Progenitor cell of endocrine pancreas (in vitro differentiated cells): ENCODE measurements around the gene CD69. TPM values are rescaled to one million over a fixed set of nuclear protein-coding genes. Genes with fewer than 3 reads are reported as not detected.

Experiments used
- DNase-seq: peaks from one replicate; pipeline ENCODE4 v3.0.0; 2021; ENCODE audit warnings: low spot score; ENCODE audit not compliant: unreplicated experiment
- H3K27ac Mint-ChIP-seq: 2 replicates; pipeline ENCODE4 v1.8.0; 2021; ENCODE audit warnings: mild to moderate bottlenecking, moderate library complexity, mixed read lengths
- H3K27me3 Mint-ChIP-seq: 2 replicates; pipeline ENCODE4 v1.8.0; 2021; ENCODE audit warnings: mixed read lengths
- H3K36me3 Mint-ChIP-seq: 2 replicates; pipeline ENCODE4 v1.8.0; 2022; ENCODE audit warnings: mixed read lengths; ENCODE audit not compliant: insufficient read depth
- H3K4me1 Mint-ChIP-seq: 2 replicates; pipeline ENCODE4 v1.8.0; 2021; ENCODE audit warnings: low read depth, mixed read lengths
- H3K4me3 Mint-ChIP-seq: 2 replicates; pipeline ENCODE4 v1.8.0; 2021; ENCODE audit warnings: low read depth, mild to moderate bottlenecking, moderate library complexity, mixed read lengths
- H3K9me3 Mint-ChIP-seq: 2 replicates; pipeline ENCODE4 v1.8.0; 2021; ENCODE audit warnings: low read depth, mixed read lengths
- total RNA-seq: library from RNA; stranded (reverse); gene quantifications from 2 replicates; pipeline ENCODE4 v1.2.1, GENCODE V29; 2021
- TF ChIP-seq, protein P1 (sequence below): fragments of 200-600 bp; sonication (generic); IDR thresholded peaks from one replicate; pipeline ENCODE4 v1.5.0; 2021; ENCODE audit warnings: antibody characterized with exemption, mild to moderate bottlenecking; ENCODE audit not compliant: unreplicated experiment

The CD69 gene
- total RNA-seq, 1 donor from 2014 or later: not detected

DNA sequence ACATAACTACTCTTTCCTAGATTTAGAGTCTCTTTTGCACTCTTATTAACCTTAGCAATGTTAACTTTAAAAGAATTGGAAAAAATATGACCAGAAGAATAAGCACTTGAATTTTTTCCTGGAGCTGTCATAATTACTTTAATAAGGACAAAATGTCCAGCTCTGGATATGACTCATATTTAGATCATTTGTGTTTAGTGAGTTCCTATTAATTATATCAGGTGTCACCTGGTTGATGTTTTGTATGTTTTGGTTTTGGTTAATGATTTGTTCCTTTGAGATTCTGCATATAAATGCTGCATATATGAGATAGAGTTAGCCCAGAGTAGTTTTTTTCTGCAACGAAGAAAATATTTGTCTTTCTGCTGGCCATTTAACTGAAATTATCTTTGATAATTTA is 32.9 kb downstream of the CD69 start:
- Mint-ChIP-seq H3K27me3 (peaks cover 2% of the 10 kb centered on the region), H3K4me1 (no peaks in the 10 kb centered on the region), H3K9me3 (no peaks in the 10 kb centered on the region), H3K36me3 (no peaks in the 10 kb centered on the region), H3K4me3 (no peak overlapping the region), H3K27ac (no peak overlapping the region)
- TF ChIP-seq, protein P1, sequence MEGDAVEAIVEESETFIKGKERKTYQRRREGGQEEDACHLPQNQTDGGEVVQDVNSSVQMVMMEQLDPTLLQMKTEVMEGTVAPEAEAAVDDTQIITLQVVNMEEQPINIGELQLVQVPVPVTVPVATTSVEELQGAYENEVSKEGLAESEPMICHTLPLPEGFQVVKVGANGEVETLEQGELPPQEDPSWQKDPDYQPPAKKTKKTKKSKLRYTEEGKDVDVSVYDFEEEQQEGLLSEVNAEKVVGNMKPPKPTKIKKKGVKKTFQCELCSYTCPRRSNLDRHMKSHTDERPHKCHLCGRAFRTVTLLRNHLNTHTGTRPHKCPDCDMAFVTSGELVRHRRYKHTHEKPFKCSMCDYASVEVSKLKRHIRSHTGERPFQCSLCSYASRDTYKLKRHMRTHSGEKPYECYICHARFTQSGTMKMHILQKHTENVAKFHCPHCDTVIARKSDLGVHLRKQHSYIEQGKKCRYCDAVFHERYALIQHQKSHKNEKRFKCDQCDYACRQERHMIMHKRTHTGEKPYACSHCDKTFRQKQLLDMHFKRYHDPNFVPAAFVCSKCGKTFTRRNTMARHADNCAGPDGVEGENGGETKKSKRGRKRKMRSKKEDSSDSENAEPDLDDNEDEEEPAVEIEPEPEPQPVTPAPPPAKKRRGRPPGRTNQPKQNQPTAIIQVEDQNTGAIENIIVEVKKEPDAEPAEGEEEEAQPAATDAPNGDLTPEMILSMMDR: no peak
- no peak for DNase-seq

DNA sequence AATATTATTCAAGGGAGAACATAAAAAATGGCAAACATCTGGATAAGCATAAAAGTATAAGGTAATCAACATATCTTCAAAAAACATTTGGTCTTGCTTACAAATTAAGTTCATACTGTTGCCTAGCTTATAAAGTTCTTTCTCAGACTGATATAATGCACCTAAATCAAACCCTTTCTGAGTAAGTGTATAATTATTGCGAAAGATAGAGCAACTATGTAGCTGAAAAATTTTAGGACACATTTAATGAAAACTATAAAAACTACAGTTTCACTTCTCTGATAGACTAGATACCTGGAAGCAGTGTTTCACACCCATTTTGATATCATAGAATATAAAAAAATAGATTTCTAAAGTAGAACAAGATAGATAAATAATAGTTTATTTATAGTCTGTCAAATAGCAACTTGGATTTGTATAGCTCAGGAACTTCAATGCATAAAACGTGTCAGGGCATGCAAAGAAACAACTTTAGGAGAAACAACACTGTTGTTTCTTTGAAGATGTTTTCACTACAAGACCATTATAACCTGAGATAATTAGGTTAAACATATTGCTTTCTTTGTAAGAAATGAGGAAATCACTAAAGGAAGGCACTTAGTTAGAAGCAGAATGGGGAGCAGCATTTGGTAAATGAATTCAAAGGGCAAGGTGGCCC is 35.4 kb downstream of the CD69 start:
- DNase-seq: no peak
- Mint-ChIP-seq H3K27ac (no peak overlapping the region), H3K9me3 (no peaks in the 10 kb centered on the region), H3K4me3 (no peak overlapping the region), H3K36me3 (no peaks in the 10 kb centered on the region), H3K4me1 (peaks cover 11% of the 10 kb centered on the region), H3K27me3 (no peaks in the 10 kb centered on the region)
- TF ChIP-seq, protein P1: no peak

DNA sequence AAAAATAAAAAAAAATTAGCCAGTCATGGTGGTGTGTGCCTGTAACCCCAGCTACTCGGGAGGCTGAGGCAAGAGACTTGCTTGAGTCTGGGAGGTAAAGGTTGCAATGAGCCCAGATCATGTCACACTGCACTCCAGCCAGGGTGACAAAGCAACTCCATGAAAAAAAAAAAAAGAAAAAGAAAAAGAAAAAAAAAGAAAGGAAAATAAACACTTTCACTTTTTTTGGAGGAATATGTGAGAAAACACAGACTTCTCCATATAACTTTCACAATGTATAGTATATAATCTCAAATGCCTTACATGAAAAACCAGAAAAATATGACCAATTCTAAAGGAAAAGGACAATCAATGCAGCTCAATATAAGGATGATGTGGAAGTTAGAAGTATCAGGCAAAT is 36.7 kb downstream of the CD69 start:
- Mint-ChIP-seq H3K27me3 (no peaks in the 10 kb centered on the region), H3K9me3 (no peaks in the 10 kb centered on the region), H3K27ac (no peak overlapping the region), H3K4me1 (peaks cover 12% of the 10 kb centered on the region), H3K4me3 (no peak overlapping the region), H3K36me3 (no peaks in the 10 kb centered on the region)
- DNase-seq: no peak
- TF ChIP-seq, protein P1: no peak

DNA sequence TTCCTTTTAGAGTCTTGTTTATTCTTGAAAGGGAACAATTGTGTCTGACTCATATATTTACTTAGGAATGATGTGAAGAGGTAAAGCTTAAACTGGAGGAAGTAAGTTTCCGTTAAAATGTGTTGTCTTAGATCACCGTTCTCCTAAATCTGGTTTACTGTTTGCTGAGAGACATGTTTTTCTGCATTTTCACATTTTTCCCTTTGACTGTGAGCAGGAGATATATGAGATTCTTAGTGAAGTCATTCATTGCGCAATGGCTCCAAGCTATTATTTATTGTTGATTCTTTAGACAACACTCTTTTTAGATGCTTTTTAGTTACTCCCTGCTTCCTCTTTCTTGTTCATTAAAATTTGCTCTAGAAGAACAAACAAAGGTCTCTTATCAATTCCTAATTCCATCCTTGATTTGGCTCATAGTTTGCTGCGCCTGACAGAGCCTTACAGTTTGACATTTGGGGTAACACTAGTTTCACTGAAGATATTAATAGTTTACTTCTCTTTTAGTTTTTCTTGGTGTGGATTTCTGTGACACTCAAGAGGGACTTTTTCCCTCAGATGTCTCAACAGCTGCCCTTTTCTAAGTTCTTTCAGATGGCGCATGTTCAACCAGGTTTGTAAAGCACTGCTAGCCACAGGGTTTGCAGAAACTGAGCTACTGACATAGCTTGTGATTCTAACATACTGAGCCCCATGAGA is 39.2 kb downstream of the CD69 start:
- H3K4me1 Mint-ChIP-seq: peaks cover 14% of the 10 kb centered on the region
- H3K4me3 Mint-ChIP-seq: no peak overlapping the region
- H3K27ac Mint-ChIP-seq: no peak overlapping the region
- no peak for DNase-seq
- TF ChIP-seq, protein P1: no peak
- H3K36me3 Mint-ChIP-seq: no peaks in the 10 kb centered on the region
- H3K27me3 Mint-ChIP-seq: no peaks in the 10 kb centered on the region
- no peaks in the 10 kb centered on the region for H3K9me3 Mint-ChIP-seq

DNA sequence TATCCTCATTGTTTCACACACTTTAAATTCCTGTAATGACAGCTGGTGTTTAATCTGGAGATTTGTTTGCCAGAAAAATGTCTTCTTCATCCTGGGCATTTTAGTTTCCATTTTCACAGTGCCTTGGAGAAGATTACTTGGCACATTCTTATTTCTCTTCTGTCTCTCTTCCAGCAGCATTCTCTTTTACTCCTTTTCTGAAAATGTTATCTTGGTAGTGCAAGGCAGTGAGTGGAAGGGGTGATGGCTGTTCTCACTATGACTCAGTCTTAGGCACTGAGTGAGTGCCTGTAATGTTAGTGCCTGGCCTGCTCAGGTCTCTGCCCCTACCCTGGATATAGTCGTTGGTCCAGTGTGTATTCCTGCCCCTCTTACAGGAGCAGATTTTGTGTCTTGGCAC is 40.9 kb downstream of the CD69 start:
- Mint-ChIP-seq H3K4me3 (no peak overlapping the region), H3K27ac (no peak overlapping the region), H3K4me1 (peaks cover 14% of the 10 kb centered on the region), H3K36me3 (no peaks in the 10 kb centered on the region), H3K9me3 (no peaks in the 10 kb centered on the region), H3K27me3 (no peaks in the 10 kb centered on the region)
- DNase-seq: no peak
- TF ChIP-seq, protein P1: no peak
